Testis (tissue), 3 donors: ENCODE data around the gene EPB42. TPM values are rescaled to one million over a fixed set of nuclear protein-coding genes. Genes with fewer than 3 reads are reported as not detected.

ENCODE experiments used
- DNase-seq: peaks from one replicate; pipeline ENCODE4 v3.0.0-alpha.2; 2019
- H3K27ac ChIP-seq, 2 donors: fragments of 200-600 bp; sonication (generic); one replicate each; pipeline ENCODE4 v1.5.1; 2019
- H3K27me3 ChIP-seq: fragments of 200-600 bp; sonication (generic); one replicate; pipeline ENCODE4 v1.5.1; 2019
- H3K36me3 ChIP-seq: fragments of 200-600 bp; sonication (generic); one replicate; pipeline ENCODE4 v1.5.1; 2017; ENCODE audit warnings: low read depth; ENCODE audit errors: missing control alignments
- H3K4me1 ChIP-seq: fragments of 200-600 bp; sonication (generic); one replicate; pipeline ENCODE4 v1.5.1; 2019
- H3K4me3 ChIP-seq, 2 donors: fragments of 200-600 bp; sonication (generic); one replicate each; pipeline ENCODE4 v1.5.1; 2017 to 2019
- H3K9me3 ChIP-seq: fragments of 200-600 bp; sonication (generic); one replicate; pipeline ENCODE4 v1.5.1; 2017
- POLR2A ChIP-seq: fragments of 450-650 bp; IDR thresholded peaks from one replicate; pipeline ENCODE4 v1.6.1; 2017; ENCODE audit warnings: antibody characterized with exemption, mild to moderate bottlenecking, moderate library complexity
- WGBS, 2 donors: methylation state at CpG; one replicate each; pipeline ENCODE4 v1.1.5; 2018; 5-methylcytosine and 5-hydroxymethylcytosine counted together
- intact Hi-C: fragments of 100-400 bp; cut with DNase I; formaldehyde crosslinking; loops from one replicate; pipeline ENCODE4 v1.15.1; 2023; ENCODE audit warnings: low total_unique reads
- polyA plus RNA-seq: library from polyadenylated mRNA; stranded (reverse); fragments of 350-450 nt; fragmentation: Illumina TruSeq; extraction: RNeasy Lipid Tissue Mini Kit (QIAGEN cat#74804); gene quantifications from one replicate; pipeline ENCODE4 v1.2.3, GENCODE V29; 2014; ENCODE audit warnings: low read depth, low replicate concordance; ENCODE audit not compliant: insufficient read depth
- total RNA-seq, 2 donors: library from RNA; depleted of rRNA; stranded (reverse); fragments of >200 nt; gene quantifications; one replicate each; pipeline ENCODE4 v1.2.3, GENCODE V29; 2016
- TF ChIP-seq, protein P1 (sequence below), 3 experiments: fragments of 450-650 bp in 2 of 3; fragments of 200-600 bp in 1 of 3; sonication (generic) in 1 of 3; IDR thresholded peaks; one replicate each; pipeline ENCODE4 v1.5.1; 2016 to 2019; ENCODE audit warnings: antibody characterized with exemption in 3 of 3, mild to moderate bottlenecking in 2 of 3, moderate library complexity in 1 of 3

Gene EPB42
- total and polyA plus RNA-seq, 3 donors from 2014 or later, result 3.6 to 7.5 (median 6.8) TPM

DNA sequence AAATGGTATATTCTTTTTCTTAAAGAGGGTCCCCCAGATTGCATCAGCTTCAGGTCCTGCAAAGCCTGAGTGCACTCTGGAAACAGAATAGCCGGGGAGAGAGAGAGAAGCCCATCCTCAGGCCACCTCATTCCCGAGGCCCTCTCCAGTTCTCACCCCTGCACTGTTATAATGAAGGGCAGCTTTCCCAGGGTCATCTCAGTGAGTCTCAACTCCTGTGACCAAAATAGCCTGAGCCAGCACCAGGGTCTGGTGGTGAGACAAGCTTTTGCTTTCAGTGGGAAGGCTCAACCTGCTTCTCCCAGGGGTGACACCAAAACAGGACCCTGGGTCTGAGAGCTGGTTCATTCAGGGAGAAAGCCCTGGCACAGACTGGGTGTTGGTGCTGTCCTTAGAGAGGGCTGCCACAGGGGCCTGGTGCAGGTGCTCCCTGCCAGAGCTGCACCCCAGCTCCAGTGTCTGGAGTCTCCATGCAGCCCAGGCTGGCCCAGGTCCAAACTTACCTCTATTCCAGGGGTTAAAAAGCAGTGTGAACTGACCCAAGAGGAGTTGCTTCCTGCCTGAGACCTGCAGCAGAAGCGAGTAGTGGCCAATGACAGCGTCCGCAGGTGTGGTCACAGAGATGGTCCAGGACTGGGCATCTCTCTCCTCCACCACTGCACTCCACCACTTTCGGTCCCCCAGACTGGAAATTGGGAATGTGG lies 6.1 kb downstream of the EPB42 start:
- 83 to 91% methylated on average over 4 to 6 of the region's 6 CpGs for WGBS, 2 donors
- Histone ChIP-seq H3K9me3 (no peaks in the 10 kb centered on the region), H3K27ac (no peak overlapping the region), H3K36me3 (no peaks in the 10 kb centered on the region), H3K4me1 (no peaks in the 10 kb centered on the region), H3K4me3 (no peak overlapping the region), H3K27me3 (no peaks in the 10 kb centered on the region)
- no peak for TF ChIP-seq POLR2A
- TF ChIP-seq, protein P1, sequence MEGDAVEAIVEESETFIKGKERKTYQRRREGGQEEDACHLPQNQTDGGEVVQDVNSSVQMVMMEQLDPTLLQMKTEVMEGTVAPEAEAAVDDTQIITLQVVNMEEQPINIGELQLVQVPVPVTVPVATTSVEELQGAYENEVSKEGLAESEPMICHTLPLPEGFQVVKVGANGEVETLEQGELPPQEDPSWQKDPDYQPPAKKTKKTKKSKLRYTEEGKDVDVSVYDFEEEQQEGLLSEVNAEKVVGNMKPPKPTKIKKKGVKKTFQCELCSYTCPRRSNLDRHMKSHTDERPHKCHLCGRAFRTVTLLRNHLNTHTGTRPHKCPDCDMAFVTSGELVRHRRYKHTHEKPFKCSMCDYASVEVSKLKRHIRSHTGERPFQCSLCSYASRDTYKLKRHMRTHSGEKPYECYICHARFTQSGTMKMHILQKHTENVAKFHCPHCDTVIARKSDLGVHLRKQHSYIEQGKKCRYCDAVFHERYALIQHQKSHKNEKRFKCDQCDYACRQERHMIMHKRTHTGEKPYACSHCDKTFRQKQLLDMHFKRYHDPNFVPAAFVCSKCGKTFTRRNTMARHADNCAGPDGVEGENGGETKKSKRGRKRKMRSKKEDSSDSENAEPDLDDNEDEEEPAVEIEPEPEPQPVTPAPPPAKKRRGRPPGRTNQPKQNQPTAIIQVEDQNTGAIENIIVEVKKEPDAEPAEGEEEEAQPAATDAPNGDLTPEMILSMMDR (IDR thresholded peaks at IDR 0.05), result no peak
- intact Hi-C loops, result no loop called here
- DNase-seq, result no peak

DNA sequence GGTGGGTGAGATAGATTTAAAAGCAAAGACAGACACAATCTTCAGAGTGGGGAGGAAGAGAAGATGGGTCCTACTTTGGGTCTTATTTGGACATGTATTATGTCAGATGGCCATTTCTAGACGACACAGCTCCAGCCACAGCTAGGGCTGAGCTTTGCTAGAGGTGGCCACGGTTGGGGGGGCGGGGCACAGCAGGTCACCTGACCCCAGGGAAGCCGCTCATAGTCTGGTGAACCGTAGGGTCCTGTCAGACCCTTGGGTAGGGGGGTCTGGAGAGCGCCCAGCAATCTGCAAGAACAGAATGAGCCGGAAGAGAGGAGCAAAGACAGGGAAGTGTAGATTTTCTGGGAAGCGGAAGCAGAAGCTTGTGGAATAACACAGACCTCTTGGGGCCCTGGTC lies 6.6 kb downstream of the EPB42 start:
- Histone ChIP-seq H3K27me3 (no peaks in the 10 kb centered on the region), H3K9me3 (no peaks in the 10 kb centered on the region), H3K36me3 (no peaks in the 10 kb centered on the region), H3K4me1 (no peaks in the 10 kb centered on the region), H3K27ac (no peak overlapping the region), H3K4me3 (no peak overlapping the region)
- no peak for TF ChIP-seq POLR2A
- TF ChIP-seq, protein P1 (IDR thresholded peaks at IDR 0.05), result no peak
- 82 to 83% methylated on average over 6 to 8 of the region's 8 CpGs for WGBS, 2 donors
- DNase-seq, result no peak
- intact Hi-C loops, result no loop called here

DNA sequence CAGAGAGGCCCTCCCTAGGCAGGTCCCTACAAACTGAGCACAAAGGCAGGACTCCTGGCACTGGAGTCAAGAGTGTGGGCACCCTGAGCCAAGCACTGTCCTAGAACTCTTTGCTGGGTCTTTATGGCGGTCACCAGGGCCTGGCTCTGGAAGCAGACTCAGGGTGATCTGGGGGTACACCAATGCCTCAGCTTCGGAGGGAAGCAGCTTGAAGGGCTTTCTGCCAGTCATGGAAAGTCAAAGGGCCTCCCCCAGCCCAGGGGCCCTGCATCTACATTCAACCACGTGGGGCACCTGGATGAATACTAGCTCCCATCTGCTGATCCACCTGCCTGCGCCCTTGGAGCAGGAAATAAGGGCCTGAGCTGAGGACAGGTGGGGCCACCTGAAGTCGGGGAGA lies 7.4 kb downstream of the EPB42 start:
- no peaks in the 10 kb centered on the region for H3K4me1 ChIP-seq
- no peak overlapping the region for H3K4me3 ChIP-seq
- no peaks in the 10 kb centered on the region for H3K27me3 ChIP-seq
- H3K9me3 ChIP-seq, result no peaks in the 10 kb centered on the region
- TF ChIP-seq, protein P1 (IDR thresholded peaks at IDR 0.05), result no peak
- no peak for TF ChIP-seq POLR2A
- intact Hi-C loops, result no loop called here
- H3K27ac ChIP-seq, result no peak overlapping the region
- no peaks in the 10 kb centered on the region for H3K36me3 ChIP-seq
- 80% methylated on average over 2 to 5 of the region's 5 CpGs for WGBS, 2 donors
- no peak for DNase-seq

DNA sequence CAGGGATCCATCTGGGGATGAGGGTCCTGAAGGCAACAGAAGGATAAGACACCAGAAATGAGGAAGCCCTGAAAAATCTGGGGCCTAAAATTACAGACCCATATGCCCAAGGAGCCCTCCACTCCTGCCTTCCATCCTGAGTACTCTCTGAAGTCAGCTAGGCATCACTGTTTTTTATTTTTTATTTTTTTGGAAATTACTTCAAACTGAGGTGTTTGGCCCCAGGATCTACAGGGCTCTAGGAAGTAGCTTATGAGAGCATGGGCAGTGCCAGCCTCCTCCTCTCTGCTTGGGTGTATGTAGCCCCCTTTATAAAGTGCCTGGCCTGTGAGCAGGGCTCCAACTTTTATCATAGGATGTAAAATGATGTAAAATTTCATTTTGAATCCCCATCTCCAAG lies 7.9 kb downstream of the EPB42 start:
- Histone ChIP-seq H3K4me3 (no peak overlapping the region), H3K4me1 (no peaks in the 10 kb centered on the region), H3K27ac (no peak overlapping the region), H3K27me3 (no peaks in the 10 kb centered on the region), H3K36me3 (no peaks in the 10 kb centered on the region), H3K9me3 (no peaks in the 10 kb centered on the region)
- intact Hi-C loops, result no loop called here
- no peak for DNase-seq
- TF ChIP-seq POLR2A, result no peak
- TF ChIP-seq, protein P1 (IDR thresholded peaks at IDR 0.05), result no peak

DNA sequence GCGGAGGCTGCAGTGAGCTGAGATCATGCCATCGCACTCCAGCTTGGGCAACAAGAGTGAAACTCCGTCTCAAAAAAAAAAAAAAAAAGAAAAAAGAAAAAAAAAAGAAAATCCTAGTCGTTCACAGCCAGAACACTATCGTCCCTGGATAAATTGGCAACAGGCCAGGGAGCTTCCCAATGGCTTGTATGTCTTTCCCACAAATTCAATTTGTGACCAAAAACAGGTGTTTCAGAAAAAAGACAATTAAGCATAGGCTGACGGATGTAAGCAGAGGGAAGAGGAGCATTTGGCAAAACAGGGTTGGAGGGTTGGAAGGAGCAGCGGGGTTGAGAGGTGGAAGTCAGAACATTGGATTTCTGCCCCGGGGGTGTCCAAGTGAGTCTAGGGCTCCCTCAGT lies 8.5 kb downstream of the EPB42 start:
- Histone ChIP-seq H3K27ac (no peak overlapping the region), H3K9me3 (no peaks in the 10 kb centered on the region), H3K4me1 (no peaks in the 10 kb centered on the region), H3K27me3 (no peaks in the 10 kb centered on the region), H3K36me3 (no peaks in the 10 kb centered on the region), H3K4me3 (no peak overlapping the region)
- TF ChIP-seq, protein P1 (IDR thresholded peaks at IDR 0.05), result no peak
- no peak for TF ChIP-seq POLR2A
- 73 to 77% methylated on average over 8 of the region's 8 CpGs for WGBS, 2 donors
- intact Hi-C loops, result no loop called here
- no peak for DNase-seq
